Stimulated activated naive CD4-positive, alpha-beta T cell treated with Interleukin-2 at 50 U/mL for 16 hours (primary cell): ENCODE data around the gene GMPR.

Experiments
- DNase-seq: peaks from one replicate; lab custom pipeline; 2025; lab: John Stamatoyannopoulos, UW

Gene GMPR

GRCh38 chr6:16302721-16303552 is 64.5 kb downstream of the GMPR start:
- DNase-seq: no peak

- DNase-seq: no peak
Observed at GRCh38 chr6:16305246-16305725, 66.9 kb downstream of the GMPR start.

- no peak for DNase-seq
Observed at GRCh38 chr6:16305788-16306187, 67.4 kb downstream of the GMPR start.

- no peak for DNase-seq
Observed at GRCh38 chr6:16306334-16306733, 67.9 kb downstream of the GMPR start.

GRCh38 chr6:16311763-16312162 is 73.4 kb downstream of the GMPR start:
- DNase-seq: no peak

GRCh38 chr6:16313732-16314131 is 75.3 kb downstream of the GMPR start:
- DNase-seq: no peak

GRCh38 chr6:16314296-16314695 is 75.9 kb downstream of the GMPR start:
- no peak for DNase-seq

- peak; percentile 18 for DNase-seq
Observed at GRCh38 chr6:16316741-16317251, 78.4 kb downstream of the GMPR start.

GRCh38 chr6:16318538-16318937 is 80.2 kb downstream of the GMPR start:
- DNase-seq: peak; percentile 40

- no peak for DNase-seq
Observed at GRCh38 chr6:16318953-16319720, 80.8 kb downstream of the GMPR start.

- peak; percentile 66 for DNase-seq
Observed at GRCh38 chr6:16319813-16320532, 81.6 kb downstream of the GMPR start.

- no peak for DNase-seq
Observed at GRCh38 chr6:16320533-16321340, 82.3 kb downstream of the GMPR start.

- DNase-seq: no peak
Observed at GRCh38 chr6:16321341-16321710, 82.9 kb downstream of the GMPR start.

GRCh38 chr6:16321826-16322225 is 83.4 kb downstream of the GMPR start:
- no peak for DNase-seq

GRCh38 chr6:16322666-16323312 is 84.4 kb downstream of the GMPR start:
- DNase-seq: peak; percentile 70

GRCh38 chr6:16324184-16324583 is 85.8 kb downstream of the GMPR start:
- DNase-seq: no peak

- no peak for DNase-seq
Observed at GRCh38 chr6:16324606-16325225, 86.3 kb downstream of the GMPR start.

- no peak for DNase-seq
Observed at GRCh38 chr6:16326531-16326930, 88.1 kb downstream of the GMPR start.

GRCh38 chr6:16326971-16327776 is 88.8 kb downstream of the GMPR start:
- no peak for DNase-seq
